A673 (cell line): ENCODE measurements around the gene PTGIS. TPM values are rescaled to one million over a fixed set of nuclear protein-coding genes. Genes with fewer than 3 reads are reported as not detected.

Experiments used
- BruUV-seq: library from RNA; stranded (reverse); fragments of 400-500 nt; replicated peaks from 2 replicates; lab custom pipeline; 2021; lab: Mats Ljungman, UMichigan
- CTCF ChIA-PET: fragments of 300-600 bp; sonication (Branson Sonifier 250); formaldehyde crosslinking; loops from one replicate; lab custom pipeline; 2022; ENCODE audit warnings: antibody characterized with exemption; lab: Charles Lee
- POLR2A ChIA-PET: fragments of 300-600 bp; sonication (Branson Sonifier 250); formaldehyde crosslinking; loops from one replicate; lab custom pipeline; 2022; ENCODE audit warnings: antibody characterized with exemption; ENCODE audit not compliant: low non-redundant PET; lab: Charles Lee
- DNase-seq: peaks from one replicate; pipeline ENCODE4 v3.0.0-alpha.2; 2015; ENCODE audit warnings: low spot score
- H3K27ac ChIP-seq: fragments of 200-600 bp; sonication (generic); 2 replicates; pipeline ENCODE4 v1.5.1; 2016; ENCODE audit warnings: mixed run types, low read depth, mild to moderate bottlenecking, mixed read lengths, antibody characterized with exemption, low read length; ENCODE audit not compliant: poor library complexity, severe bottlenecking
- H3K27me3 ChIP-seq: fragments of 200-600 bp; sonication (generic); replicated peaks from 2 replicates; pipeline ENCODE4 v1.6.1; 2017; ENCODE audit warnings: mixed run types, low read depth, mild to moderate bottlenecking, mixed read lengths, antibody characterized with exemption, low read length; ENCODE audit not compliant: insufficient read depth, poor library complexity
- H3K36me3 ChIP-seq: fragments of 200-600 bp; sonication (generic); 2 replicates; pipeline ENCODE4 v1.6.1; 2016; ENCODE audit warnings: mixed run types, mild to moderate bottlenecking, mixed read lengths, antibody characterized with exemption, low read length; ENCODE audit not compliant: insufficient read depth, poor library complexity, severe bottlenecking
- H3K4me1 ChIP-seq: fragments of 200-600 bp; sonication (generic); 2 replicates; pipeline ENCODE4 v1.6.1; 2017; ENCODE audit warnings: mixed run types, mild to moderate bottlenecking, mixed read lengths, antibody characterized with exemption, low read length; ENCODE audit not compliant: insufficient read depth, poor library complexity, severe bottlenecking
- H3K4me3 ChIP-seq: fragments of 200-600 bp; sonication (generic); 2 replicates; pipeline ENCODE4 v1.5.1; 2016; ENCODE audit warnings: low read depth, mixed run types, mild to moderate bottlenecking, mixed read lengths, low read length; ENCODE audit not compliant: poor library complexity, severe bottlenecking
- H3K9me3 ChIP-seq: fragments of 200-600 bp; sonication (generic); 2 replicates; pipeline ENCODE4 v1.6.1; 2016; ENCODE audit warnings: mixed run types, low read depth, mild to moderate bottlenecking, mixed read lengths, antibody characterized with exemption, low read length; ENCODE audit not compliant: poor library complexity, severe bottlenecking
- CTCF ChIP-seq: fragments of 300-800, 200-600 bp; sonication (generic); conservative IDR thresholded peaks from 2 replicates; pipeline ENCODE4 v1.5.1; 2017; ENCODE audit warnings: low read depth, mild to moderate bottlenecking, antibody characterized with exemption, low read length, moderate library complexity, mixed read lengths
- EZH2 ChIP-seq: fragments of 200-600 bp; sonication (generic); IDR thresholded peaks from 2 replicates; pipeline ENCODE4 v1.6.1; 2017; ENCODE audit warnings: borderline replicate concordance, low read depth, mild to moderate bottlenecking, mixed read lengths, antibody characterized with exemption, low read length; ENCODE audit not compliant: poor library complexity, severe bottlenecking
- intact Hi-C: fragments of 100-400 bp; cut with micrococcal nuclease; formaldehyde crosslinking; loops from one replicate; pipeline ENCODE4 v1.10.0; 2022; ENCODE audit not compliant: unreplicated experiment
- total RNA-seq: library from RNA; stranded (reverse); gene quantifications from 2 replicates; pipeline ENCODE4 v1.2.3, GENCODE V29; 2021

Gene PTGIS
- total RNA-seq, 1 experiment from 2014 or later, result not detected

DNA sequence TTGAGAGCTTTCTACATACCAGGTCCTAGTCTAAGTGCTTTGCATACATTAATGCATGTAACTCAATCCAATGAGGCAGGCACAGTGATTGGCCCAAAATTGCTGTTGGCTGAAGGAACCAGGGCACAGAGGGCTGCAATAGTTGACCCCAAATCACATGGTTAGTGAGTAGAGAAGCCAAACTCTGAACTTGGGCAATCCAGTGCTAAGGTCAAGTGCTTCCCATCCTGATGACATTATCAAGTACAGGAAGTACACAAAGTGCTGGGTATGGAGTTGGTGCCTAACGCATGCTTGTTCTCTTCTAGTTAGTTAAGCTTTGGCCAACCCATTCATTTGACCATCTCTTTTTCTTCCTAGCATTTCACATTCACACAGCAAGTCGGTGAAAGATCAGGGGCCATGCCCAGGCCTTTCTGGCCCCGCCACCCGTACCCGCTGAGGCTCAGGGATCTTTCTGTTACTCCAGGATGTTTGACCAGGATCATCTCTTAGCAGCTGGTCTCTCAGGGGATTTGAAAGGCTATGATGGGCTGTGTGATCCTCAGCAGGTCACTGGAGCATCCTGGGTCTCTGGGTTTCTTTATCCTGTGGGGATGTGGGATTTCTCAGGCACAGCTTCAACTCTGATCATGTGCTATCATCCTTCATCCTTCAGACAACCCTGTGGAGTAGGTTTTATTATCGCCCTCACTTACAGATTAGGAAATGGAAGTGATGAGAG is 92.5 kb downstream of the PTGIS start:
- Histone ChIP-seq H3K4me3 (no peak overlapping the region), H3K36me3 (no peaks in the 10 kb centered on the region), H3K27me3 (peaks cover 30% of the 10 kb centered on the region), H3K27ac (no peak overlapping the region), H3K4me1 (no peaks in the 10 kb centered on the region), H3K9me3 (no peaks in the 10 kb centered on the region)
- POLR2A ChIA-PET, result no interaction called here
- intact Hi-C loops, result no loop called here
- BruUV-seq, result no TSS peak
- TF ChIP-seq EZH2 (no peak), CTCF (no peak)
- DNase-seq, result no peak
- CTCF ChIA-PET, result interaction anchor here (0.9 kb wide), 1 partner anchor 9 kb away, joined by 3 read pairs; no protein-coding TSS in a partner anchor

- Histone ChIP-seq H3K27me3 (peaks cover 45% of the 10 kb centered on the region), H3K4me3 (no peak overlapping the region)
Measured at GRCh38 chr20:49471397-49471796, 96.5 kb downstream of the PTGIS start.

GRCh38 chr20:49470922-49471321 is 97.0 kb downstream of the PTGIS start:
- no peaks in the 10 kb centered on the region for H3K4me1 ChIP-seq
- ChIA-PET CTCF (no interaction called here), POLR2A (no interaction called here)
- TF ChIP-seq CTCF (no peak), EZH2 (no peak)
- H3K27me3 ChIP-seq, result peaks cover 48% of the 10 kb centered on the region
- intact Hi-C loops, result no loop called here
- H3K36me3 ChIP-seq, result no peaks in the 10 kb centered on the region
- BruUV-seq, result no TSS peak
- no peak overlapping the region for H3K27ac ChIP-seq
- H3K9me3 ChIP-seq, result no peaks in the 10 kb centered on the region
- no peak for DNase-seq
- no peak overlapping the region for H3K4me3 ChIP-seq

More at GRCh38 chr20:49471397-49471796, 96.5 kb downstream of the PTGIS start:
- intact Hi-C loops, result no loop called here
- no TSS peak for BruUV-seq
- ChIA-PET CTCF (no interaction called here), POLR2A (no interaction called here)
- no peak for TF ChIP-seq CTCF
- no peak for TF ChIP-seq EZH2
- DNase-seq, result no peak
- no peak overlapping the region for H3K27ac ChIP-seq
- no peaks in the 10 kb centered on the region for H3K9me3 ChIP-seq
- H3K4me1 ChIP-seq, result no peaks in the 10 kb centered on the region
- H3K36me3 ChIP-seq, result no peaks in the 10 kb centered on the region
